Thyroid gland (tissue), 4 donors: ENCODE data around the gene MTF2. TPM values are rescaled to one million over a fixed set of nuclear protein-coding genes. Genes with fewer than 3 reads are reported as not detected.
"Not testable (repeated sequence)": the region's sequence is repeated elsewhere in the genome, so short reads cannot be mapped to it uniquely, and the experiment has no call there.

Source experiments
- DNase-seq, 2 donors: peaks; one replicate each; pipeline ENCODE4 v3.0.0-alpha.2; 2019
- H3K27ac ChIP-seq, 3 donors: fragments of 200-600 bp; sonication (generic); 1 replicate in 2 of 3; 2 replicates in 1 of 3; pipeline ENCODE4 v1.5.1; 2016 to 2019; ENCODE audit warnings: mild to moderate bottlenecking in 1 of 3, moderate library complexity in 1 of 3
- H3K27me3 ChIP-seq: fragments of 200-600 bp; sonication (generic); one replicate; pipeline ENCODE4 v1.5.1; 2019
- H3K36me3 ChIP-seq, 2 donors: fragments of 200-600 bp; sonication (generic); one replicate each; pipeline ENCODE4 v1.5.1; 2016 to 2019
- H3K4me1 ChIP-seq, 2 donors: fragments of 200-600 bp; sonication (generic); one replicate each; pipeline ENCODE4 v1.5.1; 2017 to 2019
- H3K4me3 ChIP-seq, 3 donors: fragments of 200-600 bp; sonication (generic); replicated peaks in 1 of 3; 1 replicate in 2 of 3; 2 replicates in 1 of 3; pipeline ENCODE4 v1.5.1; 2016; ENCODE audit warnings: mild to moderate bottlenecking in 1 of 3
- H3K9me3 ChIP-seq: fragments of 200-600 bp; sonication (generic); one replicate; pipeline ENCODE4 v1.5.1; 2017
- CTCF ChIP-seq, 6 experiments: fragments of 200-600 bp in 3 of 6; fragments of 450-650 bp in 3 of 6; sonication (generic) in 3 of 6; IDR thresholded peaks; one replicate each; pipeline ENCODE4 v1.5.1; 2016 to 2019; ENCODE audit warnings: antibody characterized with exemption in 6 of 6, mild to moderate bottlenecking in 2 of 6, inconsistent platforms in 1 of 6, moderate library complexity in 1 of 6
- POLR2A ChIP-seq, 2 donors: fragments of 450-650 bp; IDR thresholded peaks; one replicate each; pipeline ENCODE4 v1.6.1; 2017; ENCODE audit warnings: antibody characterized with exemption in 2 of 2, mild to moderate bottlenecking in 2 of 2, moderate library complexity in 1 of 2
- WGBS, 2 donors: methylation state at CpG; one replicate each; pipeline ENCODE4 v1.1.5; 2017; 5-methylcytosine and 5-hydroxymethylcytosine counted together
- intact Hi-C: fragments of 100-400 bp; cut with DNase I; formaldehyde crosslinking; loops from one replicate; pipeline ENCODE4 v1.15.1; 2023
- total RNA-seq, 4 donors: library from RNA; depleted of rRNA; stranded (reverse); fragments of >200 nt; gene quantifications; one replicate each; pipeline ENCODE4 v1.2.3, GENCODE V29; 2016

The MTF2 gene
- total RNA-seq, 4 donors from 2014 or later = 29.2 to 59.8 (median 35.0) TPM

GRCh38 chr1:93171549-93172034 is 92.5 kb downstream of the MTF2 start:
- Histone ChIP-seq H3K27me3 (no peaks in the 10 kb centered on the region), H3K9me3 (no peaks in the 10 kb centered on the region), H3K4me3 (no peak overlapping the region), H3K36me3 (no peaks in the 10 kb centered on the region), H3K27ac (no peak overlapping the region), H3K4me1 (peaks cover 0 to 7% of the 10 kb centered on the region in 2 donors)
- 71 to 86% methylated on average over 1 of the region's 1 CpG for WGBS, 2 donors
- no peak for DNase-seq
- TF ChIP-seq CTCF (IDR thresholded peaks at IDR 0.05) (no peak), POLR2A (IDR thresholded peaks at IDR 0.05) (no peak)
- intact Hi-C loops = no loop called here

GRCh38 chr1:93172778-93173177 is 93.7 kb downstream of the MTF2 start:
- DNase-seq = no peak
- intact Hi-C loops = no loop called here
- Histone ChIP-seq H3K4me3 (no peak overlapping the region), H3K27me3 (no peaks in the 10 kb centered on the region), H3K27ac (no peak overlapping the region), H3K4me1 (peaks cover 4 to 10% of the 10 kb centered on the region in 2 donors), H3K36me3 (no peaks in the 10 kb centered on the region), H3K9me3 (no peaks in the 10 kb centered on the region)
- WGBS, 2 donors = 47 to 49% methylated on average over 1 of the region's 1 CpG
- TF ChIP-seq POLR2A (IDR thresholded peaks at IDR 0.05) (no peak), CTCF (IDR thresholded peaks at IDR 0.05) (no peak)

- H3K27ac ChIP-seq, DNase-seq, H3K4me3 ChIP-seq, H3K27me3 ChIP-seq, H3K9me3 ChIP-seq, H3K36me3 ChIP-seq, intact Hi-C loops: not testable (repeated sequence)
- H3K4me1 ChIP-seq = peaks cover 14 to 23% of the 10 kb centered on the region in 2 donors
- WGBS, 2 donors = 96 to 97% methylated on average over 3 of the region's 3 CpGs
Observed at GRCh38 chr1:93174638-93175037, 95.6 kb downstream of the MTF2 start.

- no peak for TF ChIP-seq CTCF (IDR thresholded peaks at IDR 0.05)
- TF ChIP-seq POLR2A (IDR thresholded peaks at IDR 0.05) = no peak
- Histone ChIP-seq H3K4me1 (peaks cover 14 to 15% of the 10 kb centered on the region in 2 donors), H3K36me3 (no peaks in the 10 kb centered on the region), H3K4me3 (peak overlapping the region in 1 of 3 donors; percentile 93), H3K27ac (no peak overlapping the region), H3K27me3 (no peaks in the 10 kb centered on the region), H3K9me3 (no peaks in the 10 kb centered on the region)
- WGBS, 2 donors = 61 to 69% methylated on average over 4 of the region's 4 CpGs
- intact Hi-C loops = no loop called here
- DNase-seq = no peak
Observed at GRCh38 chr1:93177991-93178390, 98.9 kb downstream of the MTF2 start.

- Histone ChIP-seq H3K27me3 (no peaks in the 10 kb centered on the region), H3K4me1 (peaks cover 14 to 15% of the 10 kb centered on the region in 2 donors), H3K36me3 (no peaks in the 10 kb centered on the region), H3K9me3 (no peaks in the 10 kb centered on the region), H3K27ac (no peak overlapping the region), H3K4me3 (peak overlapping the region in 1 of 3 donors; percentile 93)
- DNase-seq = no peak
- TF ChIP-seq CTCF (IDR thresholded peaks at IDR 0.05) (no peak), POLR2A (IDR thresholded peaks at IDR 0.05) (no peak)
- intact Hi-C loops = no loop called here
- 56 to 62% methylated on average over 5 of the region's 5 CpGs for WGBS, 2 donors
Observed at GRCh38 chr1:93178418-93178817, 99.3 kb downstream of the MTF2 start.
